HG03045 (cell line): ENCODE measurements around the gene PPA1.
"Not testable (repeated sequence)": the region's sequence is repeated elsewhere in the genome, so short reads cannot be mapped to it uniquely, and the experiment has no call there.

Experiments used
- ATAC-seq: cut with Tn5 transposase; IDR thresholded peaks from one replicate; pipeline ENCODE4 v1.9.1; 2021; ENCODE audit warnings: mild to moderate bottlenecking, moderate library complexity; ENCODE audit not compliant: unreplicated experiment

The PPA1 gene

GRCh38 chr10:70255329-70256299 lies 22.4 kb upstream of the PPA1 start:
- ATAC-seq: no peak

- no peak for ATAC-seq
Observed at GRCh38 chr10:70254778-70255328, 21.6 kb upstream of the PPA1 start.

GRCh38 chr10:70253878-70254765 lies 20.9 kb upstream of the PPA1 start:
- no peak for ATAC-seq

GRCh38 chr10:70250961-70251680 lies 17.9 kb upstream of the PPA1 start:
- no peak for ATAC-seq

- ATAC-seq: no peak
Observed at GRCh38 chr10:70247360-70247759, 14.1 kb upstream of the PPA1 start.

- no peak for ATAC-seq
Observed at GRCh38 chr10:70241081-70241480, 7.9 kb upstream of the PPA1 start.

- ATAC-seq: not testable (repeated sequence)
Observed at GRCh38 chr10:70239986-70240385, 6.8 kb upstream of the PPA1 start.

GRCh38 chr10:70239077-70239976 lies 6.1 kb upstream of the PPA1 start:
- not testable (repeated sequence) for ATAC-seq

- ATAC-seq: not testable (repeated sequence)
Observed at GRCh38 chr10:70237958-70238536, 4.8 kb upstream of the PPA1 start.

- ATAC-seq: no peak
Observed at GRCh38 chr10:70234668-70235447, 1.6 kb upstream of the PPA1 start.

GRCh38 chr10:70233939-70234300 lies 691 bp upstream of the PPA1 start:
- ATAC-seq: no peak

- no peak for ATAC-seq
Observed at GRCh38 chr10:70232859-70233108, 445 bp downstream of the PPA1 start.

GRCh38 chr10:70232155-70232858 lies 922 bp downstream of the PPA1 start:
- no peak for ATAC-seq

GRCh38 chr10:70228491-70228890 lies 4.7 kb downstream of the PPA1 start:
- ATAC-seq: no peak

- no peak for ATAC-seq
Observed at GRCh38 chr10:70227548-70228320, 5.5 kb downstream of the PPA1 start.

- ATAC-seq: no peak
Observed at GRCh38 chr10:70223728-70224127, 9.5 kb downstream of the PPA1 start.

GRCh38 chr10:70222811-70223447 lies 10.3 kb downstream of the PPA1 start:
- ATAC-seq: not testable (repeated sequence)
